Inflammatory macrophage (primary cell): Measurements from ENCODE around the gene FBXO30.

Experiments
- DNase-seq, 2 donors: peaks; one replicate each; pipeline ENCODE4 v3.0.0-alpha.2; 2020 to 2022

Gene FBXO30

GRCh38 chr6:145745861-145746260 lies 68.7 kb downstream of the FBXO30 start:
- DNase-seq, result no peak

GRCh38 chr6:145744619-145745018 lies 70.0 kb downstream of the FBXO30 start:
- no peak for DNase-seq
